Nephron progenitor cell (in vitro differentiated cells): Measurements from ENCODE around the gene MRPS25.
A peak's percentile ranks its signal among the peaks of the same experiment; 100 is the strongest.

Experiments
- DNase-seq: peaks from one replicate; pipeline ENCODE4 v3.0.0; 2021
- H3K27ac Mint-ChIP-seq: 2 replicates; pipeline ENCODE4 v1.8.0; 2021; ENCODE audit warnings: mild to moderate bottlenecking, moderate library complexity, mixed read lengths
- H3K27me3 Mint-ChIP-seq: 2 replicates; pipeline ENCODE4 v1.8.0; 2021; ENCODE audit warnings: mild to moderate bottlenecking, low read depth, mixed read lengths; ENCODE audit not compliant: poor library complexity
- H3K36me3 Mint-ChIP-seq: 2 replicates; pipeline ENCODE4 v1.8.0; 2021; ENCODE audit warnings: low read depth, mixed read lengths
- H3K4me1 Mint-ChIP-seq: 2 replicates; pipeline ENCODE4 v1.8.0; 2021; ENCODE audit warnings: mixed read lengths
- H3K4me3 Mint-ChIP-seq: 2 replicates; pipeline ENCODE4 v1.8.0; 2021; ENCODE audit warnings: mild to moderate bottlenecking, moderate library complexity, mixed read lengths
- H3K9me3 Mint-ChIP-seq: 2 replicates; pipeline ENCODE4 v1.8.0; 2021; ENCODE audit warnings: mild to moderate bottlenecking, moderate library complexity, mixed read lengths
- CTCF ChIP-seq: fragments of 200-600 bp; sonication (generic); IDR thresholded peaks from 2 replicates; pipeline ENCODE4 v1.5.0; 2021; ENCODE audit warnings: antibody characterized with exemption

MRPS25 gene

GRCh38 chr3:15049584-15049983, 15.5 kb downstream of the MRPS25 start:
- peaks cover 50% of the 10 kb centered on the region for H3K36me3 Mint-ChIP-seq
- no peak overlapping the region for H3K4me3 Mint-ChIP-seq
- no peak for DNase-seq
- H3K27me3 Mint-ChIP-seq, result no peaks in the 10 kb centered on the region
- no peaks in the 10 kb centered on the region for H3K9me3 Mint-ChIP-seq
- H3K27ac Mint-ChIP-seq, result no peak overlapping the region
- TF ChIP-seq CTCF, result no peak
- no peaks in the 10 kb centered on the region for H3K4me1 Mint-ChIP-seq

- TF ChIP-seq CTCF, result no peak
- Mint-ChIP-seq H3K36me3 (peaks cover 63% of the 10 kb centered on the region), H3K4me1 (no peaks in the 10 kb centered on the region), H3K4me3 (no peak overlapping the region), H3K27me3 (no peaks in the 10 kb centered on the region), H3K9me3 (no peaks in the 10 kb centered on the region), H3K27ac (no peak overlapping the region)
- DNase-seq, result no peak
These were observed 19.4 kb downstream of the MRPS25 start for GRCh38 chr3:15045667-15046066.

- TF ChIP-seq CTCF, result no peak
- Mint-ChIP-seq H3K27ac (peak overlapping the region; percentile 24), H3K4me1 (no peaks in the 10 kb centered on the region), H3K36me3 (peaks cover 59% of the 10 kb centered on the region), H3K27me3 (no peaks in the 10 kb centered on the region), H3K9me3 (no peaks in the 10 kb centered on the region), H3K4me3 (no peak overlapping the region)
- no peak for DNase-seq
These were observed 20.8 kb downstream of the MRPS25 start for GRCh38 chr3:15044326-15044725.

- H3K4me1 Mint-ChIP-seq, result no peaks in the 10 kb centered on the region
- no peaks in the 10 kb centered on the region for H3K9me3 Mint-ChIP-seq
- H3K27ac Mint-ChIP-seq, result no peak overlapping the region
- DNase-seq, result no peak
- no peaks in the 10 kb centered on the region for H3K27me3 Mint-ChIP-seq
- TF ChIP-seq CTCF, result no peak
- H3K36me3 Mint-ChIP-seq, result peaks cover 60% of the 10 kb centered on the region
- no peak overlapping the region for H3K4me3 Mint-ChIP-seq
These were observed 21.5 kb downstream of the MRPS25 start for GRCh38 chr3:15043408-15044171.

GRCh38 chr3:15042936-15043335, 22.2 kb downstream of the MRPS25 start:
- Mint-ChIP-seq H3K27ac (no peak overlapping the region), H3K4me3 (no peak overlapping the region)
- DNase-seq, result no peak

More at GRCh38 chr3:15042936-15043335, 22.2 kb downstream of the MRPS25 start:
- Mint-ChIP-seq H3K9me3 (no peaks in the 10 kb centered on the region), H3K27me3 (no peaks in the 10 kb centered on the region), H3K4me1 (no peaks in the 10 kb centered on the region), H3K36me3 (peaks cover 61% of the 10 kb centered on the region)
- no peak for TF ChIP-seq CTCF
